Type B pancreatic cell (in vitro differentiated cells): Measurements from ENCODE around the gene SMARCAD1. TPM values are rescaled to one million over a fixed set of nuclear protein-coding genes. Genes with fewer than 3 reads are reported as not detected.

Experiments used
- DNase-seq: peaks from one replicate; pipeline ENCODE4 v3.0.0; 2021; ENCODE audit warnings: mixed read lengths; ENCODE audit not compliant: unreplicated experiment; ENCODE audit errors: extremely low spot score
- H3K27ac Mint-ChIP-seq: 2 replicates; pipeline ENCODE4 v1.8.0; 2021; ENCODE audit warnings: mild to moderate bottlenecking, mixed read lengths
- H3K27me3 Mint-ChIP-seq: 2 replicates; pipeline ENCODE4 v1.8.0; 2021; ENCODE audit warnings: mixed read lengths
- H3K36me3 Mint-ChIP-seq: 2 replicates; pipeline ENCODE4 v1.8.0; 2021; ENCODE audit warnings: mixed read lengths
- H3K4me1 Mint-ChIP-seq: one replicate; pipeline ENCODE4 v1.8.0; 2021; ENCODE audit warnings: mixed read lengths; ENCODE audit not compliant: unreplicated experiment
- H3K4me3 Mint-ChIP-seq: 2 replicates; pipeline ENCODE4 v1.8.0; 2021; ENCODE audit warnings: mild to moderate bottlenecking, mixed read lengths
- H3K9me3 Mint-ChIP-seq: 2 replicates; pipeline ENCODE4 v1.8.0; 2021; ENCODE audit warnings: mixed read lengths
- CTCF ChIP-seq: fragments of 200-600 bp; sonication (generic); conservative IDR thresholded peaks from 2 replicates; pipeline ENCODE4 v1.5.0; 2021; ENCODE audit warnings: antibody characterized with exemption, mild to moderate bottlenecking
- total RNA-seq: library from RNA; stranded (reverse); gene quantifications from 2 replicates; pipeline ENCODE4 v1.2.1, GENCODE V29; 2021; ENCODE audit warnings: low replicate concordance

The SMARCAD1 gene
- total RNA-seq, 1 donor from 2014 or later: 52.3 TPM

DNA sequence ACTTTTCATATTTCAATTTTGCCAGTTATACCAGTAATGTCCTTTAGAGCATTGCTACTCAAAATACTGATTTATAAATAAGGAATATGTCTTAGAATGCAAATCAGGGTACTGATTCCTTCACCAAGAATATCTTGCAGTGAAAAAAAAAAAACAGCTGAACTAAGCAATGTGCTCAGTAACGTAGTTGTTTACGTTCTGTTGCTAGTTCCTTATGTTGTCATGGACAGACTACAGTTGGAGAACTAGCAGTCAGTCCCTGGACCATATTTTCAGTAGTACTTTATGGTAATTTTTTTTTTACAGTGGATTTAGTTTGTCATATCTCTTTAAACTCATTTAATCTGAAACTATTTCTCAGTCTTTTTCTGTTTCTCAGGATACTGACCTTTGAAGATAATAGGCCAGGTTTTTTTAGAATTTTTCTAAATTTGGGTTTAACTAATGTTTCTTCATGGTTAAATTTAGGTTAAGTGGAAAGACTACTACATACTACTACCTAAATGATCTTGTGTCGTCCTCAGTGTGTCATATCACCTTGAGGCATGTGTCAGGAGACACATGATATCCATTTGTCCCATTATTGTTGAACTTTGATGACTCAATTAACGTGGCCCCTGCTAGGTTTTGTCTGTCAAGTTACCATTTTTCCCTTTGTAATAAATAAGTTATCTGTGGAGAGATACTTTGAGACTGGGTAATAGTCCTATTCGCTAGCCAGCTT is 21.0 kb downstream of the SMARCAD1 start:
- Mint-ChIP-seq H3K27me3 (no peaks in the 10 kb centered on the region), H3K27ac (no peak overlapping the region), H3K9me3 (no peaks in the 10 kb centered on the region), H3K4me1 (no peaks in the 10 kb centered on the region), H3K4me3 (no peak overlapping the region), H3K36me3 (peaks cover 34% of the 10 kb centered on the region)
- no peak for TF ChIP-seq CTCF
- no peak for DNase-seq

GRCh38 chr4:94232519-94232918 is 24.9 kb downstream of the SMARCAD1 start:
- H3K36me3 Mint-ChIP-seq: peaks cover 16% of the 10 kb centered on the region
- H3K27ac Mint-ChIP-seq: no peak overlapping the region

GRCh38 chr4:94235825-94236224 is 28.2 kb downstream of the SMARCAD1 start:
- Mint-ChIP-seq H3K4me1 (no peaks in the 10 kb centered on the region), H3K4me3 (no peak overlapping the region), H3K9me3 (no peaks in the 10 kb centered on the region), H3K27ac (no peak overlapping the region), H3K36me3 (peaks cover 18% of the 10 kb centered on the region), H3K27me3 (no peaks in the 10 kb centered on the region)
- TF ChIP-seq CTCF: no peak
- DNase-seq: no peak

More at GRCh38 chr4:94232519-94232918, 24.9 kb downstream of the SMARCAD1 start:
- no peaks in the 10 kb centered on the region for H3K4me1 Mint-ChIP-seq
- no peaks in the 10 kb centered on the region for H3K9me3 Mint-ChIP-seq
- DNase-seq: no peak
- H3K4me3 Mint-ChIP-seq: no peak overlapping the region
- H3K27me3 Mint-ChIP-seq: no peaks in the 10 kb centered on the region
- TF ChIP-seq CTCF: no peak

GRCh38 chr4:94237271-94237670 is 29.6 kb downstream of the SMARCAD1 start:
- H3K9me3 Mint-ChIP-seq: no peaks in the 10 kb centered on the region
- no peak overlapping the region for H3K27ac Mint-ChIP-seq
- no peak for DNase-seq
- H3K36me3 Mint-ChIP-seq: peaks cover 18% of the 10 kb centered on the region
- no peaks in the 10 kb centered on the region for H3K27me3 Mint-ChIP-seq
- no peak overlapping the region for H3K4me3 Mint-ChIP-seq
- no peak for TF ChIP-seq CTCF
- no peaks in the 10 kb centered on the region for H3K4me1 Mint-ChIP-seq

DNA sequence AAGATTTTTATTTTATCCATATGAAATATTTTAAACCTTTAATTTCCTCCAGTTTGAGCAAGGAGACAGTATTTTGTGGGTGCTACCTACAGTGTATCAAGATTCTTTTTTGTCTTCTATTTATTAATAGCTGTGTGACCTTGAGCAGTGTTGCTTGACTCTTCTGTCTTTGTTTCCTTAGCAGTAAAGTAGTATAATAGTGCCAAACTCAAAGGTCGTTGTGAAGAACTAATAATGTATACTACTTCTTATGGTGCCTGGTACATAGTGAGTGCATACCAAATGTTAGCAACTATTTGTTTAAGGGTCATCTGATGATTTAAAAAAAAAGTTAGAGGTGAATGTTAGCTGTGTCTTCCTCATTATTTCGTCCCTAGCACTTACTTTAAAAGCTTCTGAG is 30.5 kb downstream of the SMARCAD1 start:
- Mint-ChIP-seq H3K9me3 (no peaks in the 10 kb centered on the region), H3K36me3 (peaks cover 21% of the 10 kb centered on the region), H3K27ac (no peak overlapping the region), H3K4me1 (no peaks in the 10 kb centered on the region), H3K27me3 (no peaks in the 10 kb centered on the region), H3K4me3 (no peak overlapping the region)
- no peak for DNase-seq
- no peak for TF ChIP-seq CTCF

DNA sequence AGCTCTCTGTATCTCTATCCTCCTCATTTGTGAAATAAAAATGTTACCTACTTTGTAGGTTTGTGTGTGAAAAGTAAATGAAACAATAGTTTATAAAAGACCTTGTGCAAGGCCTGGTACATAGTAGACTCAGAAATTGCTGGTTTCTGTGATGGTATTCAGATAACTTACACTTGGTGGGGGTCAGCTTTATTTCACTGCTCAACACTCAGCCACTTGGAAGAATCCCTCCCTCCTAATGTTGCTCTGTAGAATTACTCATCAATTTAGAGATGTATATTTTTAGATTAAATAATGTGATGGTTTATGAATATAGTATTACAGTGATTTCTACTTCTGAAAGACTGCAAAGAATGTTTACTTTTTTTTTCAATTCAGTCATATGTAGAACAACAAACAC is 32.7 kb downstream of the SMARCAD1 start:
- no peak overlapping the region for H3K4me3 Mint-ChIP-seq
- no peak overlapping the region for H3K27ac Mint-ChIP-seq
- no peaks in the 10 kb centered on the region for H3K27me3 Mint-ChIP-seq
- no peak for DNase-seq
- no peak for TF ChIP-seq CTCF
- H3K4me1 Mint-ChIP-seq: no peaks in the 10 kb centered on the region
- H3K9me3 Mint-ChIP-seq: no peaks in the 10 kb centered on the region
- H3K36me3 Mint-ChIP-seq: peaks cover 33% of the 10 kb centered on the region
